ENCODE data around the gene PLPPR5.

PLPPR5 gene

DNA sequence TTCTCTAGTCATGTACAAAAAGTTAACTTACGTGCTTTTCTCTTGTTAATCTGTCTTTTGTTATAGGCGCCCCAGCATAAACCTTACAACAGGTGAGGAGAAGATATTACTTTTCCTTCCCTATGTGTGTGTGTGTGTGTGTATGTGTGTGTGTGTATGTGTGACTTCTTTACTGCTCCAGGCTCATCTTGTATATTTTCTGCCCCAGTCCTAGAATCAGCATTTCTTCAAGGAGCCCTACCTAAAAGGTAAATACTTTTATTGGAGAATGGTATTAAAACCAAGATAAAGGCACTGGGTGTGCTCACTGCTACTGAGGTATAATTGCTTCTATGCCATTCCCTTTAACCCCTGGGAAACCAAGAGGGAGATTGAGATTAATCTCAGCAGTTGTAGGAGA lies 129.8 kb downstream of the PLPPR5 start:
- H3K9me3 ChIP-seq (ENCODE audit: control insufficient read depth, low read length): no peaks in the 10 kb centered on the region
- H3K4me3 ChIP-seq (ENCODE audit: low read depth, low read length): no peak overlapping the region
- no peaks in the 10 kb centered on the region for H3K36me3 ChIP-seq (ENCODE audit: control insufficient read depth, insufficient read depth, low read length)
- no peak overlapping the region for H3K4me2 ChIP-seq (ENCODE audit: low read length)
- no peaks in the 10 kb centered on the region for H3K4me1 ChIP-seq
- no peak overlapping the region for H3K9ac ChIP-seq
- H2AFZ ChIP-seq: no peak overlapping the region
- H3K27ac ChIP-seq: no peak overlapping the region
- H3K27me3 ChIP-seq (ENCODE audit: control insufficient read depth, insufficient read depth, low read length): no peaks in the 10 kb centered on the region
- H3K79me2 ChIP-seq: no peaks in the 10 kb centered on the region
- TF ChIP-seq, protein P1, sequence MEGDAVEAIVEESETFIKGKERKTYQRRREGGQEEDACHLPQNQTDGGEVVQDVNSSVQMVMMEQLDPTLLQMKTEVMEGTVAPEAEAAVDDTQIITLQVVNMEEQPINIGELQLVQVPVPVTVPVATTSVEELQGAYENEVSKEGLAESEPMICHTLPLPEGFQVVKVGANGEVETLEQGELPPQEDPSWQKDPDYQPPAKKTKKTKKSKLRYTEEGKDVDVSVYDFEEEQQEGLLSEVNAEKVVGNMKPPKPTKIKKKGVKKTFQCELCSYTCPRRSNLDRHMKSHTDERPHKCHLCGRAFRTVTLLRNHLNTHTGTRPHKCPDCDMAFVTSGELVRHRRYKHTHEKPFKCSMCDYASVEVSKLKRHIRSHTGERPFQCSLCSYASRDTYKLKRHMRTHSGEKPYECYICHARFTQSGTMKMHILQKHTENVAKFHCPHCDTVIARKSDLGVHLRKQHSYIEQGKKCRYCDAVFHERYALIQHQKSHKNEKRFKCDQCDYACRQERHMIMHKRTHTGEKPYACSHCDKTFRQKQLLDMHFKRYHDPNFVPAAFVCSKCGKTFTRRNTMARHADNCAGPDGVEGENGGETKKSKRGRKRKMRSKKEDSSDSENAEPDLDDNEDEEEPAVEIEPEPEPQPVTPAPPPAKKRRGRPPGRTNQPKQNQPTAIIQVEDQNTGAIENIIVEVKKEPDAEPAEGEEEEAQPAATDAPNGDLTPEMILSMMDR (IDR thresholded peaks at IDR 0.05): no peak

DNA sequence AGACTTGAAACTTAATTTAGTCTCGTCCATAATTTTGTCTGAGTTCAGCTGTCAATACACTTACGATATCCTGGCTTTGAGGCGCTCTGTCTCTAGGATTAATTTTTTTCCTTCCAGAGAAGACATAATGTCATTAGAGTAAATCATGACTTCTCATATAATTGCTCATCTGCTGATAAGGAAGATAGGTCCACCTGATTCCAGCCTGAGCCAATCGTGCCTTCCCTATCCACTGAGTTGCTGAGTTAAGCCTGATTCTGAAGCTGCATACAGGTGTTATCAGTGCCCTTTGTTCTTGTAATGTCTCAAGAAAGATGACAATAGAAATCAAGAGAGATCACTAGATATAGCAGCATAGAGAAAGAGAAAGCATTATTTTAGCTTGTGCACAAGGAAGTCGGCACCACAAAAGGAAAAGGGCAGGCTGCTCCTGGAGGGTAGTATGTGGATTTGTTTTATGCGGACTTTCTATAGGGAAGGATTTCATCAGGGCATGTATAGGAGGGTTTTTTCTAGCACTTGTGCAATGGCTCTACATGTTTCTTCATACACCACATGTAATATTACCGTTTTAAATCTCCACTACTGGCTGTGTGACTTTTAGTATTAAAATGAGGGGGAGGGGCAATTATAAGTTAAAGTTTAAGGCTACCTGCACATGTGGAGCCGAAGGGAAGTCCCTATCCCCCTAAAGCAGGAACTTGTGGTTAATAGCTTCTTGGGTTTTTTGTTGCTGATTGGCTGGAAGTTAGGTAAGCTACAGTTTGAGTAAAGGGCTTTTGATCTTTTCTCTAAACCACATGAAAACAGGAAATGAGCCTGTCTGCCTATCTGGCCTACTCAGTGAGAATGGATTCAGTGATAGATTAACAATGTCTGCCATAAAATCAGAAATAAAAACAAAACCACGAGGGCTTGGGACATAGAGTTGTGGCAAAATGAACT lies 133.4 kb downstream of the PLPPR5 start:
- Histone ChIP-seq H3K4me1 (no peaks in the 10 kb centered on the region), H2AFZ (no peak overlapping the region), H3K9ac (no peak overlapping the region), H3K9me3 (ENCODE audit: control insufficient read depth, low read length) (no peaks in the 10 kb centered on the region), H3K36me3 (ENCODE audit: control insufficient read depth, insufficient read depth, low read length) (no peaks in the 10 kb centered on the region), H3K27me3 (ENCODE audit: control insufficient read depth, insufficient read depth, low read length) (no peaks in the 10 kb centered on the region), H3K4me2 (ENCODE audit: low read length) (no peak overlapping the region), H3K27ac (no peak overlapping the region), H3K4me3 (ENCODE audit: low read depth, low read length) (no peak overlapping the region), H3K79me2 (no peaks in the 10 kb centered on the region)
- TF ChIP-seq, protein P1 (IDR thresholded peaks at IDR 0.05): no peak

DNA sequence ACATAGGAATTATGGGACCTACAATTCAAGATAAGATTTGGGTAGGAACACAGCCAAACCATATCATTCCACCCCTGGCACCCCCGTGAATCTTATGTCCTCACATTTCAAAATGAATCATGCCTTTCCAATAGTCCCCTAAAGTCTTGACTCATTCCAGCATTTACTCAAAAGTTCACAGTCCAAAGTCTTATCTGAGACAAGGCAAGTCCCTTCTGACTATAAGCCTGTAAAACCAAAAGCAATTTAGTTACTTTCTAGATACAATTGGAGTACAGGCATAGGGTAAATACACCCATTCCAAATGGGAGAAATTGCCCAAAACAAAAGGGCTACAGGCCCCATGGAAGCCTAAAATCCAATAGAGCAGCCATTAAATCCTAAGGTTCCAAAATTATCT lies 138.9 kb downstream of the PLPPR5 start:
- H3K9ac ChIP-seq: no peak overlapping the region
- no peaks in the 10 kb centered on the region for H3K4me1 ChIP-seq
- H3K27ac ChIP-seq: no peak overlapping the region
- no peaks in the 10 kb centered on the region for H3K27me3 ChIP-seq (ENCODE audit: control insufficient read depth, insufficient read depth, low read length)
- H3K4me2 ChIP-seq (ENCODE audit: low read length): no peak overlapping the region
- TF ChIP-seq, protein P1 (IDR thresholded peaks at IDR 0.05): no peak
- H2AFZ ChIP-seq: no peak overlapping the region
- no peaks in the 10 kb centered on the region for H3K36me3 ChIP-seq (ENCODE audit: control insufficient read depth, insufficient read depth, low read length)
- H3K79me2 ChIP-seq: no peaks in the 10 kb centered on the region
- no peaks in the 10 kb centered on the region for H3K9me3 ChIP-seq (ENCODE audit: control insufficient read depth, low read length)
- no peak overlapping the region for H3K4me3 ChIP-seq (ENCODE audit: low read depth, low read length)

DNA sequence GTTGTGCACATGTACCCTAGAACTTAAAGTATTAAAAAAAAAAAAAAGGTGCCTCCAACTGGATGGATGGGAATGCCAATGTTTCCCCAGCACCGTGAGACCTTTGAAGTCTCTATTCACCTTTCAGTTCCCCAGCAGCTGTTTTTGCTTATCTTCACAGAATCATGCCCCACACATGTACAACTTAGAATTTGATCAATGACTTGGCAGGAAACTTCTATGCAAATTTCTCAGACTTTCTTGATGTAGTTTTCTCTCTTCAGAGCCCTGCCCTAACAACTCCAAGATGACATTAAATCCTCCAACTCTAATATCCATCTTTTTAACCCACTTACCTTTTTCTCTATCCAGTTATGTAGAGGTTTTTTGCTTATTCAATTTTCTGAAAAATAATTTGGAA lies 144.3 kb downstream of the PLPPR5 start:
- H3K4me2 ChIP-seq (ENCODE audit: low read length): no peak overlapping the region
- H3K79me2 ChIP-seq: no peaks in the 10 kb centered on the region
- no peak overlapping the region for H3K27ac ChIP-seq
- no peaks in the 10 kb centered on the region for H3K9me3 ChIP-seq (ENCODE audit: control insufficient read depth, low read length)
- no peak overlapping the region for H3K4me3 ChIP-seq (ENCODE audit: low read depth, low read length)
- no peaks in the 10 kb centered on the region for H3K4me1 ChIP-seq
- no peak overlapping the region for H2AFZ ChIP-seq
- no peak overlapping the region for H3K9ac ChIP-seq
- H3K27me3 ChIP-seq (ENCODE audit: control insufficient read depth, insufficient read depth, low read length): no peaks in the 10 kb centered on the region
- no peaks in the 10 kb centered on the region for H3K36me3 ChIP-seq (ENCODE audit: control insufficient read depth, insufficient read depth, low read length)
- TF ChIP-seq, protein P1 (IDR thresholded peaks at IDR 0.05): no peak

DNA sequence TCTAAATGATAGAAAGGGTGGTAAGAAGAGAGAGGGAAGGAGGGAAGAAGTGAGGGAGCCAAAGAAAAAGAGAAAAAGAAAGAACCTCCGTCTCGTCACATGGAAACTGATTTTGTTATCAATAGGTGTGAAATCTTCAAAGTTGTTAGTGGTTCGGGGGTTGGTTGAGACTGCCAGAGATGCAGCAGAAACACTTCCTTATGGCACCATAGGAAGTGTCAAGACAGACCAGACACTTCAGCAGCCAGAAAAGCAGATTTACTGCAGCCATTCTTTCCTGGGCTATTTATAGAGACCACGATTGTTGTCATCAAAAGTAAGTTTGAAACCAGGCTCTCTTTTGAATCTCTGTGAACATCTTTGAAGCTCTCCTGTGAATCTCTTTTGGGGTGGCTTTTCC lies 150.5 kb downstream of the PLPPR5 start:
- no peak overlapping the region for H3K9ac ChIP-seq
- TF ChIP-seq, protein P1 (IDR thresholded peaks at IDR 0.05): no peak
- no peaks in the 10 kb centered on the region for H3K9me3 ChIP-seq (ENCODE audit: control insufficient read depth, low read length)
- no peak overlapping the region for H3K27ac ChIP-seq
- H3K4me3 ChIP-seq (ENCODE audit: low read depth, low read length): no peak overlapping the region
- no peak overlapping the region for H3K4me2 ChIP-seq (ENCODE audit: low read length)
- no peak overlapping the region for H2AFZ ChIP-seq
- H3K4me1 ChIP-seq: no peaks in the 10 kb centered on the region
- no peaks in the 10 kb centered on the region for H3K27me3 ChIP-seq (ENCODE audit: control insufficient read depth, insufficient read depth, low read length)
- H3K36me3 ChIP-seq (ENCODE audit: control insufficient read depth, insufficient read depth, low read length): no peaks in the 10 kb centered on the region
- H3K79me2 ChIP-seq: no peaks in the 10 kb centered on the region

All from parathyroid adenoma (tissue), 2 donors.